PFSK-1 (cell line): ENCODE data around the gene CLCN1.

ENCODE experiments used
- POLR2AphosphoS5 ChIP-seq: IDR thresholded peaks from 2 replicates; pipeline ENCODE4 v1.6.1; 2012; ENCODE audit warnings: low read depth, mild to moderate bottlenecking, control low read depth, low read length, moderate library complexity
- REST ChIP-seq, 2 experiments: IDR thresholded peaks; 2 replicates each; pipeline versions ENCODE4 v1.6.1 to v1.8.0; 2011 to 2012; ENCODE audit warnings: low read depth in 2 of 2, low read length in 2 of 2, control low read depth in 1 of 2, inconsistent platforms in 1 of 2, mild to moderate bottlenecking in 1 of 2, moderate library complexity in 1 of 2; ENCODE audit not compliant: insufficient read depth in 1 of 2

- TF ChIP-seq REST (IDR thresholded peaks at IDR 0.05; ENCODE audit: insufficient read depth in 1 of 2, low read depth in 2 of 2, low read length in 2 of 2) (no peak), POLR2AphosphoS5 (no peak)
Observed at GRCh38 chr7:143282124-143282523, 33.8 kb upstream of the CLCN1 start.
